ENCODE results near the gene FOXI3. TPM values are rescaled to one million over a fixed set of nuclear protein-coding genes. Genes with fewer than 3 reads are reported as not detected.

FOXI3 gene
- total RNA-seq, 2 experiments from 2014 or later = not detected

DNA sequence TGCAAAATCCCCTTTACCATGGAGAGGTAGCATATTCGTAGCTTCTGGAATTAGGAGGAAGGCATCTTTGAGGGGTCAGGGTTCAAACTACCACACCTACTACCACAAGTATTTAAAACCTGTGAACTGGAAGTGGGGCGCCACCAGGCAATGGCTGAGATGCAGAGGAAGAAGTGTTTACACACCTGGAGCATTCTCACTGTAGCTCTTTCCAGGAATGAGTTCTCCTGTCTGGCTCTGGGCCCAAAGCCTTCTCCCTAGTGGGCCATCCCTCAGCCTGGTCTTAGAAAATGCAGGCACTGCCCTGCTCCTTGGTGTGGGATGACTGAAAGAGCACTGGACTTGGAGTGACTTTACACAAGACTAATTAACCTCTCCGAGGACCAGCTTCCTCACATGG, 30.7 kb upstream of the FOXI3 start:
- ChIA-PET CTCF (no interaction called here), POLR2A (no interaction called here)
- no peaks in the 10 kb centered on the region for H3K9me3 Mint-ChIP-seq
- H3K27me3 Mint-ChIP-seq = peaks cover 14% of the 10 kb centered on the region
- TF ChIP-seq, protein P1, sequence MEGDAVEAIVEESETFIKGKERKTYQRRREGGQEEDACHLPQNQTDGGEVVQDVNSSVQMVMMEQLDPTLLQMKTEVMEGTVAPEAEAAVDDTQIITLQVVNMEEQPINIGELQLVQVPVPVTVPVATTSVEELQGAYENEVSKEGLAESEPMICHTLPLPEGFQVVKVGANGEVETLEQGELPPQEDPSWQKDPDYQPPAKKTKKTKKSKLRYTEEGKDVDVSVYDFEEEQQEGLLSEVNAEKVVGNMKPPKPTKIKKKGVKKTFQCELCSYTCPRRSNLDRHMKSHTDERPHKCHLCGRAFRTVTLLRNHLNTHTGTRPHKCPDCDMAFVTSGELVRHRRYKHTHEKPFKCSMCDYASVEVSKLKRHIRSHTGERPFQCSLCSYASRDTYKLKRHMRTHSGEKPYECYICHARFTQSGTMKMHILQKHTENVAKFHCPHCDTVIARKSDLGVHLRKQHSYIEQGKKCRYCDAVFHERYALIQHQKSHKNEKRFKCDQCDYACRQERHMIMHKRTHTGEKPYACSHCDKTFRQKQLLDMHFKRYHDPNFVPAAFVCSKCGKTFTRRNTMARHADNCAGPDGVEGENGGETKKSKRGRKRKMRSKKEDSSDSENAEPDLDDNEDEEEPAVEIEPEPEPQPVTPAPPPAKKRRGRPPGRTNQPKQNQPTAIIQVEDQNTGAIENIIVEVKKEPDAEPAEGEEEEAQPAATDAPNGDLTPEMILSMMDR (IDR thresholded peaks at IDR 0.05) = no peak
- no peak overlapping the region for H3K4me3 Mint-ChIP-seq
- Histone ChIP-seq H3K27me3 (ENCODE audit: control insufficient read depth in 1 of 2, insufficient read depth in 2 of 2, low read length in 2 of 2) (no peaks in the 10 kb centered on the region), H3K4me3 (ENCODE audit: low read length) (no peak overlapping the region), H3K36me3 (ENCODE audit: insufficient read depth, low read length) (no peaks in the 10 kb centered on the region), H3K27ac (ENCODE audit: low read depth in 1 of 2, low read length in 2 of 2) (no peak overlapping the region), H3K4me1 (ENCODE audit: insufficient read depth, low read length) (no peaks in the 10 kb centered on the region), H3K9me3 (ENCODE audit: control insufficient read depth in 1 of 2, insufficient read depth in 1 of 2, low read length in 2 of 2) (peaks cover 0 to 11% of the 10 kb centered on the region in 2 experiments)
- no peak overlapping the region for H3K27ac Mint-ChIP-seq
- H3K4me1 Mint-ChIP-seq (ENCODE audit: low read depth) = no peaks in the 10 kb centered on the region
- intact Hi-C loops (cut with DNase I, micrococcal nuclease) = no loop called here
- no peak for DNase-seq
- no peaks in the 10 kb centered on the region for H3K36me3 Mint-ChIP-seq (ENCODE audit: low read depth)
- ATAC-seq (ENCODE audit: poor library complexity) = no peak

DNA sequence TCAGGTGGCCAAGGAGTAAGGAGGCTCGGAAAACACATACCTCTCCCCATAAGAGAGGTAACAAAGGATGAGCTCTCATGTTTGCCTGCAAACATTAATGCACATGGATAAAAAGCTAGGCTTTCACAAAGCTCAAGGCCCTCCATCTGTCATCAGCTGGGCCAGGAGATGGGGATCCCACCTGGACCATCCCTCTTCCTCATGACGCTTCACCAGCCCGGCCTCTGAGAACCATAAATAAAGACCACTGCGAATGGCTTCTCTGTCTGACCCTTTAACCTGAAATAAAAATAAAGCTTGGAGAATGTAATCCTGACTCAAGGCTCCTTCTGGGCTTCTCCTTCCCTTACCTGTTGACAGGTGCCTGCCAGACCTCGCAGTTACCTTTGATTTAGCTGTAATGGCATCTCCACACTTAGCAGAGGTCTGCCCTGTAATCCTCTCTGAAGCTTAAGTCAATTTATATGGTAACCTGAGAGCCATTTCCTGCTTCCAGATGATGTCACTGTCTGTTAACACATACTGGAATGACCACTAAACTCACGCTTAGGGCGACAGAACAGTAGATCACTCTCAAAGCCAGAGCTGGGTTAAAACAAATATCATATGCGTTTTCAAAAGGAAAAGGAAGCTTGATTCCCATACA, 29.3 kb upstream of the FOXI3 start:
- Histone ChIP-seq H3K36me3 (ENCODE audit: insufficient read depth, low read length) (no peaks in the 10 kb centered on the region), H3K9me3 (ENCODE audit: control insufficient read depth in 1 of 2, insufficient read depth in 1 of 2, low read length in 2 of 2) (peaks cover 0 to 11% of the 10 kb centered on the region in 2 experiments), H3K27me3 (ENCODE audit: control insufficient read depth in 1 of 2, insufficient read depth in 2 of 2, low read length in 2 of 2) (no peaks in the 10 kb centered on the region), H3K27ac (ENCODE audit: low read depth in 1 of 2, low read length in 2 of 2) (no peak overlapping the region), H3K4me1 (ENCODE audit: insufficient read depth, low read length) (no peaks in the 10 kb centered on the region), H3K4me3 (ENCODE audit: low read length) (no peak overlapping the region)
- ATAC-seq (ENCODE audit: poor library complexity) = no peak
- H3K4me1 Mint-ChIP-seq (ENCODE audit: low read depth) = no peaks in the 10 kb centered on the region
- TF ChIP-seq, protein P1 (IDR thresholded peaks at IDR 0.05) = no peak
- ChIA-PET POLR2A (no interaction called here), CTCF (no interaction called here)
- H3K27me3 Mint-ChIP-seq = peaks cover 14% of the 10 kb centered on the region
- no peak overlapping the region for H3K27ac Mint-ChIP-seq
- intact Hi-C loops (cut with DNase I, micrococcal nuclease) = no loop called here
- no peaks in the 10 kb centered on the region for H3K9me3 Mint-ChIP-seq
- H3K36me3 Mint-ChIP-seq (ENCODE audit: low read depth) = no peaks in the 10 kb centered on the region
- H3K4me3 Mint-ChIP-seq = no peak overlapping the region
- DNase-seq = no peak

DNA sequence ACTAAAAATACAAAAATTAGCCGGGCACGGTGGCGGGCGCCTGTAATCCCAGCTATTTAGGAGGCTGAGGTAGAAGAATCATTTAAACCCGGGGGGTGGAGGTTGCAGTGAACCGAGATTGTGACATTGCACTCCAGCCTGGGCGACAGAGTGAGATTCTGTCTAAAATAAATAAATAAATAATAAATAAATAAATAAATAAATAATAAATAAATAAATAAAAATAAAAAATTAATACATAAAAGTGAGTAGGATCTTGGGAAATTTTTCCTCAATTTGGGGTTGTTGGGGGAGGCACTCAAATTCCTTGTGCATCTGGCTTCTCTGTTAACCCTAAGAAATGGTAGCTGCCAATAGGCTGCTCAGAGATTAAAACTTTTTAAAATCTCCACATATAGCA, 20.3 kb upstream of the FOXI3 start:
- Histone ChIP-seq H3K4me3 (ENCODE audit: low read length) (no peak overlapping the region), H3K9me3 (ENCODE audit: control insufficient read depth in 1 of 2, insufficient read depth in 1 of 2, low read length in 2 of 2) (no peaks in the 10 kb centered on the region), H3K36me3 (ENCODE audit: insufficient read depth, low read length) (no peaks in the 10 kb centered on the region), H3K27me3 (ENCODE audit: control insufficient read depth in 1 of 2, insufficient read depth in 2 of 2, low read length in 2 of 2) (no peaks in the 10 kb centered on the region), H3K4me1 (ENCODE audit: insufficient read depth, low read length) (no peaks in the 10 kb centered on the region), H3K27ac (ENCODE audit: low read depth in 1 of 2, low read length in 2 of 2) (no peak overlapping the region)
- Mint-ChIP-seq H3K36me3 (ENCODE audit: low read depth) (no peaks in the 10 kb centered on the region), H3K27ac (no peak overlapping the region), H3K4me1 (ENCODE audit: low read depth) (no peaks in the 10 kb centered on the region), H3K27me3 (peaks cover 26% of the 10 kb centered on the region), H3K9me3 (no peaks in the 10 kb centered on the region), H3K4me3 (no peak overlapping the region)
- intact Hi-C loops (cut with DNase I, micrococcal nuclease) = no loop called here
- TF ChIP-seq, protein P1 (IDR thresholded peaks at IDR 0.05) = no peak
- ATAC-seq (ENCODE audit: poor library complexity) (no peak), DNase-seq (no peak)
- ChIA-PET CTCF (no interaction called here), POLR2A (no interaction called here)
